Neutrophil (primary cell): Measurements from ENCODE around the gene GPR160.

Source experiments
- H3K27ac ChIP-seq: fragments of 200-600 bp; sonication (generic); 2 replicates; pipeline ENCODE4 v1.5.1; 2016; ENCODE audit warnings: mild to moderate bottlenecking, moderate library complexity
- H3K27me3 ChIP-seq: fragments of 200-600 bp; sonication (generic); 2 replicates; pipeline ENCODE4 v1.6.0; 2016; ENCODE audit warnings: mild to moderate bottlenecking
- H3K36me3 ChIP-seq: fragments of 200-600 bp; sonication (generic); 2 replicates; pipeline ENCODE4 v1.5.1; 2017
- H3K4me1 ChIP-seq, 2 experiments: fragments of 200-600 bp in 1 of 2; sonication (generic) in 1 of 2; 1 replicate in 1 of 2; 2 replicates in 1 of 2; pipeline versions ENCODE4 v1.5.1 to v1.6.1; 2013 to 2016; ENCODE audit warnings: low read depth in 1 of 2, low read length in 1 of 2, mild to moderate bottlenecking in 1 of 2, moderate library complexity in 1 of 2; ENCODE audit not compliant: control insufficient read depth in 1 of 2, insufficient read depth in 1 of 2
- H3K4me3 ChIP-seq, 2 experiments: fragments of 200-600 bp in 1 of 2; sonication (generic) in 1 of 2; 1 replicate in 1 of 2; 2 replicates in 1 of 2; pipeline ENCODE4 v1.5.1; 2013 to 2016; ENCODE audit warnings: low read depth in 1 of 2, low read length in 1 of 2, mild to moderate bottlenecking in 1 of 2, moderate library complexity in 1 of 2
- H3K9me3 ChIP-seq: fragments of 200-600 bp; sonication (generic); 2 replicates; pipeline ENCODE4 v1.5.1; 2016
- TF ChIP-seq, protein P1 (sequence below): fragments of 200-600 bp; sonication (generic); IDR thresholded peaks from 2 replicates; pipeline ENCODE4 v1.5.1; 2016; ENCODE audit warnings: antibody characterized with exemption

Gene GPR160

DNA sequence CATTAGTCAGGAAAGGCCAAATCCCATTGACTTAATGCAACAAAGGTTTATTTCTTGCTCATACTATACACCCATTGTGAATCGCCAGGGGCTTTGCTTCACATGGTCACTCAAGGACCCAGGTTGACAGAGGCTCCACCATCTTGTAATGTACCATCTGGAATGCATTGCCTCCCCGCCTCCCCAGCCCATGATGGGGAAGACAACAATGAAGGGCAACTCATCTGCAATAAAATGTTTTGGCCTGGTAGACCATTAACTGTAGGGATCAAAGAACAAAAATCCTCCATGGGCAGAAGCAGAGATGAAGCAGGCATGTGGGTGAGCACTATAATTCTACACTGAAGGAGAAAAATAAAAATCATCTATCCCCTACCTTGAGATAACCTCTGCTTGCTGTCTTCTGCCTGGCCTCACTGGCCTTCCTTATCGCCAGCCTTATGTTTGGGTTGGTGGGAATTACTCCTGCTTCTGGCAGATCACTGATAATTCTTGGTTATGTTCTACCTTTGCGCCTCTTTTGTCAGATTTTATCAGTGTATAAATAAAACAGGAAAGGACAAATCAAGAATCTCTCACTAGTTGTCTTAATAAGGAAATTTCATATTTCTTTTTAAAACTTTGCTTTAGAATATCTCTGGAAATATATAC is 37.8 kb downstream of the GPR160 start:
- TF ChIP-seq, protein P1, sequence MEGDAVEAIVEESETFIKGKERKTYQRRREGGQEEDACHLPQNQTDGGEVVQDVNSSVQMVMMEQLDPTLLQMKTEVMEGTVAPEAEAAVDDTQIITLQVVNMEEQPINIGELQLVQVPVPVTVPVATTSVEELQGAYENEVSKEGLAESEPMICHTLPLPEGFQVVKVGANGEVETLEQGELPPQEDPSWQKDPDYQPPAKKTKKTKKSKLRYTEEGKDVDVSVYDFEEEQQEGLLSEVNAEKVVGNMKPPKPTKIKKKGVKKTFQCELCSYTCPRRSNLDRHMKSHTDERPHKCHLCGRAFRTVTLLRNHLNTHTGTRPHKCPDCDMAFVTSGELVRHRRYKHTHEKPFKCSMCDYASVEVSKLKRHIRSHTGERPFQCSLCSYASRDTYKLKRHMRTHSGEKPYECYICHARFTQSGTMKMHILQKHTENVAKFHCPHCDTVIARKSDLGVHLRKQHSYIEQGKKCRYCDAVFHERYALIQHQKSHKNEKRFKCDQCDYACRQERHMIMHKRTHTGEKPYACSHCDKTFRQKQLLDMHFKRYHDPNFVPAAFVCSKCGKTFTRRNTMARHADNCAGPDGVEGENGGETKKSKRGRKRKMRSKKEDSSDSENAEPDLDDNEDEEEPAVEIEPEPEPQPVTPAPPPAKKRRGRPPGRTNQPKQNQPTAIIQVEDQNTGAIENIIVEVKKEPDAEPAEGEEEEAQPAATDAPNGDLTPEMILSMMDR: no peak
- no peak overlapping the region for H3K4me3 ChIP-seq
- no peak overlapping the region for H3K27ac ChIP-seq
- H3K36me3 ChIP-seq: peaks cover 22% of the 10 kb centered on the region
- H3K9me3 ChIP-seq: no peaks in the 10 kb centered on the region
- H3K4me1 ChIP-seq: no peaks in the 10 kb centered on the region
- H3K27me3 ChIP-seq: no peaks in the 10 kb centered on the region

GRCh38 chr3:170076715-170077238 is 39.0 kb downstream of the GPR160 start:
- H3K4me1 ChIP-seq: no peaks in the 10 kb centered on the region
- H3K27ac ChIP-seq: no peak overlapping the region
- H3K9me3 ChIP-seq: no peaks in the 10 kb centered on the region
- H3K27me3 ChIP-seq: no peaks in the 10 kb centered on the region
- H3K36me3 ChIP-seq: peaks cover 25% of the 10 kb centered on the region
- H3K4me3 ChIP-seq: no peak overlapping the region
- TF ChIP-seq, protein P1: no peak

GRCh38 chr3:170077361-170077760 is 39.6 kb downstream of the GPR160 start:
- no peaks in the 10 kb centered on the region for H3K9me3 ChIP-seq
- H3K27me3 ChIP-seq: no peaks in the 10 kb centered on the region
- no peak overlapping the region for H3K27ac ChIP-seq
- H3K36me3 ChIP-seq: peaks cover 25% of the 10 kb centered on the region
- H3K4me1 ChIP-seq: no peaks in the 10 kb centered on the region
- TF ChIP-seq, protein P1: no peak
- H3K4me3 ChIP-seq: no peak overlapping the region

DNA sequence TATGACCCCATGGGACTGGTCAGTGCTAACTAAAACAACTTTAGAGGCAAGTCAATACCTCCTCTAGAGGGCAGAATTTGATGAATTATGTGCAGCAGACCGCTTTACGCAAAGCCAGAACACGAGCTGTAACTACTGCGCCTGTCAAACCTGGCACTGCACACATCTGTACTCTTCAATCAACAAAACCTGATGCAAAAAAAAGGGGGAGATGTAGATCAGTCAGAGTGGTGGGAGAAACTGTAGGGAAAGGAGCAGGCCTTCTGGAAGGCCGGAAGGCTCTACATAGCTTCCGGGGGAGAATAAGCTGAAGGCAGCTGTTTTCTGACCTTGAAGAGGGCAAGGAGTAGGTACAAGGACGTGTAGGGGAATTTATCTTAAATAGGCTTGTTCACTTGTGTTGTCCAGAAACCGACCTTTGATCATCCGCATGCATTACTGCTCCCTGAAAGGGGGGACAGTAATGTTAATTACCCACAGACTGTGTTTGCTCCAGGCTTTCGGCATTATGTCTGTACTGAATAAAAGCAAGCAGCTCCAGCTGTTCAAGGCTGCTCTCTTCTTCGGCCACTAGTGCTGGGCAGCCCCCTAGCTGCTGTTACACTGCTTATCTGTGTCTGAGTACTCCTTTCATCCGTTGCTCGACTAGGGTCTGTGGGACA is 41.0 kb downstream of the GPR160 start:
- Histone ChIP-seq H3K9me3 (no peaks in the 10 kb centered on the region), H3K27ac (no peak overlapping the region), H3K36me3 (peaks cover 33% of the 10 kb centered on the region), H3K4me1 (no peaks in the 10 kb centered on the region), H3K4me3 (no peak overlapping the region), H3K27me3 (no peaks in the 10 kb centered on the region)
- TF ChIP-seq, protein P1: no peak

- TF ChIP-seq, protein P1: no peak
- no peaks in the 10 kb centered on the region for H3K4me1 ChIP-seq
- peaks cover 42% of the 10 kb centered on the region for H3K36me3 ChIP-seq
- no peaks in the 10 kb centered on the region for H3K9me3 ChIP-seq
- no peak overlapping the region for H3K4me3 ChIP-seq
- peak overlapping the region; percentile 14 for H3K27ac ChIP-seq
- H3K27me3 ChIP-seq: no peaks in the 10 kb centered on the region
Observed at GRCh38 chr3:170079536-170080165, 41.9 kb downstream of the GPR160 start.
